Measurements from ENCODE around the gene STYK1. TPM values are rescaled to one million over a fixed set of nuclear protein-coding genes. Genes with fewer than 3 reads are reported as not detected.
"Not testable (repeated sequence)": the region's sequence is repeated elsewhere in the genome, so short reads cannot be mapped to it uniquely, and the experiment has no call there.

STYK1 gene
- total RNA-seq, 2 experiments from 2014 or later = 0.60 to 0.71 TPM

DNA sequence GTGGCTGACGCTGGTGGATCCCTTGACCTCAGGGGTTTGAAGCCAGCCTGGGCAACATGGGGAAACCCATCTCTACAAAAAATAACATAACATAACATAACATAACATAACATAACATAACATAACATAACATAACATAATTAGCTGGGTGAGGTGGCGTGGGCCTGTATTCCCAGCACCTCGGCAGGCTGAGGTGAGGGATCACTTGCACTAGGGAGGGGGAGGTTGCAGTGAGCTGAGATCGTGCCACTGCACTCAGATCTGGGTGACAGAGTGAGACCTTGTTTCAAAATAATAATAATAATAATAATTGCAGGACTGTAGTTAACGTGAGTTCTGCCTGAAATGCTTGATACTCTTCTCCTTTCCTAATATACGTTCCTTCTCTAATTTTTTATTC, 61.7 kb downstream of the STYK1 start:
- CTCF ChIA-PET = interaction anchor here (1.3 kb wide), 1 partner anchor 114 kb away, joined by 3 read pairs; no protein-coding TSS in a partner anchor
- H3K4me3 Mint-ChIP-seq = peak overlapping the region; percentile 97
- H3K27me3 Mint-ChIP-seq = peaks cover 6% of the 10 kb centered on the region
- no peak for DNase-seq
- no peaks in the 10 kb centered on the region for H3K9me3 Mint-ChIP-seq
- POLR2A ChIA-PET = interaction anchor here (0.6 kb wide), 1 partner anchor 852 kb away, joined by 3 read pairs; no protein-coding TSS in a partner anchor
- H3K4me1 Mint-ChIP-seq = peaks cover 35% of the 10 kb centered on the region
- peaks cover 30% of the 10 kb centered on the region for H3K36me3 Mint-ChIP-seq (ENCODE audit: low read depth)
- peak overlapping the region; percentile 96 for H3K27ac Mint-ChIP-seq

DNA sequence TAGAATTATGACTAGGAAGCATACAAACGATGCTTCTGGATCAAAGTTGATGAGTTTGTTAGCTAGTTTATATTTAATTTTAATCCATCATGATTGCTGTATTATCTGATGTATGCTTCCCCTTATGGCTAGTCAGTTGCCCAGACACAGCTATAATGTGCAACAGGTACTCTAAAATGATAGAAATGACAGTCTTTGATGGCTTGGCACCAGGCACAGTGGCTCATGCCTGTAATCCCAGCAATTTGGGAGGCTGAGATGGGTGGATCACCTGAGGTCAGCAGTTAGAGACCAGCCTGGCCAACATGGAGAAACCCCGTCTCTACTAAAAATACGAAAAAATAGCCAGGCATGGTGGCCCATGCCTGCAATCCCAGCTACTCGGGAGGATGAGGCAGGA, 62.6 kb downstream of the STYK1 start:
- H3K4me1 Mint-ChIP-seq = peaks cover 35% of the 10 kb centered on the region
- H3K27ac Mint-ChIP-seq, H3K27me3 Mint-ChIP-seq, POLR2A ChIA-PET, H3K9me3 Mint-ChIP-seq, DNase-seq, H3K4me3 Mint-ChIP-seq: not testable (repeated sequence)
- CTCF ChIA-PET = interaction anchor here (0.6 to 1.3 kb wide), 3 partner anchors 114 to 376 kb away, joined by 3 read pairs; no protein-coding TSS in a partner anchor
- H3K36me3 Mint-ChIP-seq (ENCODE audit: low read depth) = peaks cover 35% of the 10 kb centered on the region

DNA sequence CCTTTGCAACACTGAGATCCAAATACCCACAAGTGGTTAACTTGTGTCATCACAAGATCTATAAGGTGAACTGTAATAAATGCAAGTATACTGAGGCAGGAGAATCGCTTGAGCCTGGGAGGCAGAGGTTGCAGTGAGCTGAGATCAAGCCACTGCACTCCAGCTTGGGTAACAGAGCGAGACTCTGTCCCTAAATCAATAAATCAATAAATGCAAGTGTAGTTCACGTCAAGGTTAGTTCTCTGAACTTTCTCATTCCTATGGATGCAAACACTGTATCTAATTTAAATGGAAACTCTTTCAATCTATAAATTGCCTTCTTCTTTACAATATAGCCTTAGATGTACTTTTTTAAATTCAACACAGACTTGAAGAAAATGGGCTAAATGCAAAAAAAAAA, 63.7 kb downstream of the STYK1 start:
- no peak for DNase-seq
- ChIA-PET CTCF (interaction anchor here (0.6 to 1.1 kb wide), 3 partner anchors 9 to 203 kb away, joined by 3 to 4 read pairs (median 3); no protein-coding TSS in a partner anchor), POLR2A (no interaction called here)
- H3K36me3 Mint-ChIP-seq (ENCODE audit: low read depth) = peaks cover 38% of the 10 kb centered on the region
- peaks cover 2% of the 10 kb centered on the region for H3K27me3 Mint-ChIP-seq
- no peaks in the 10 kb centered on the region for H3K9me3 Mint-ChIP-seq
- H3K4me3 Mint-ChIP-seq = no peak overlapping the region
- peak overlapping the region; percentile 3 for H3K27ac Mint-ChIP-seq
- H3K4me1 Mint-ChIP-seq = peaks cover 33% of the 10 kb centered on the region

DNA sequence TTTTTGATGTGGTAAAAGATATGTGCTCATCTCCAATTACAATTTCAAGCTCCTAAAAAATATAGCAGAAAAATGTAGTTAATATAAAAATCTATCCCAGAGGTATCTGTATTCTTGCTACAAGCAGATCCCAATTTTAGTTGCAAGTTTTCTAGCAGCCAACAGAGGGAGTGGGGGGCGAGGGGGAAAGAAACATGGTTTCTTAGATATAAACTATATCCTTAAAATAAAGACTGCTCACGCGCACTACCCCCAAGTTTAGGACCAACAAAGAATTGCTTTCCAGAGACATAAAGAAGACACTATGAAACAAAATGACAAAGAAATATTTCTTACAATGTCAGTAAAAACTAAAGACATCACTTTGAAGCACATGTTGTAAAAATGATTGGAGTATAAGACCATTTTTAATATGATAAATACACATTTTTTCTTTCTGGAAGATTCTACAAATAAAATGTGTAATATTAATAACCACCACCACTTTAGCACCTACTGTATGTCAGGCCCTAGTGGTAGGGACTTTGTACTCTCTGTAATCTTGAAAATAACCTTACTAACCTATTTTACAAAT, 65.9 kb downstream of the STYK1 start:
- H3K27me3 Mint-ChIP-seq = no peaks in the 10 kb centered on the region
- H3K27ac Mint-ChIP-seq = no peak overlapping the region
- CTCF ChIA-PET = interaction anchor here (0.6 to 1.4 kb wide), 2 partner anchors 67 to 88 kb away, joined by 3 to 4 read pairs; no protein-coding TSS in a partner anchor
- H3K9me3 Mint-ChIP-seq = no peaks in the 10 kb centered on the region
- no peak for DNase-seq
- POLR2A ChIA-PET = no interaction called here
- H3K36me3 Mint-ChIP-seq (ENCODE audit: low read depth) = peaks cover 38% of the 10 kb centered on the region
- H3K4me1 Mint-ChIP-seq = peaks cover 27% of the 10 kb centered on the region
- no peak overlapping the region for H3K4me3 Mint-ChIP-seq

DNA sequence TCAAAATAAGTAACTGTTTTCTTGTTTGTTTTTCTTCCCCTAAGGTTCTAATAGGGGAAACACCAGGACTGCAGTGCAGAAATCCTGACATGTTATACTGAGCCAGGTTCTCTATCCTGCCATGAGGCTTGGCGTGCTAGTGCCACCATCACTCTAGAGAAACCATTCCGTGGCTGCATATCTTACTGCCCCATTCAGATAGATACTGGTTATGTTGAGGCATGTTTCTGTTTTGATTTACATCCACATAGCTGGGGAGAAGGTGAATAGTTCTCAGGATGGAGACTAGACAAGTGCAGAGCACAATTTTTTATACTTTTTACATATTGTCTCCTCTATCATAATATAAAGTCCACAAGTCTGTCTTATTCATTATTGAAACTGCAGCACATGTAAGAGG, 72.0 kb downstream of the STYK1 start:
- POLR2A ChIA-PET = interaction anchor here (4.0 kb wide), 1 partner anchor 12 kb away, joined by 20 read pairs; the partner anchor contains the start of gene MAGOHB
- CTCF ChIA-PET = no interaction called here
- H3K4me3 Mint-ChIP-seq = no peak overlapping the region
- no peak overlapping the region for H3K27ac Mint-ChIP-seq
- DNase-seq = no peak
- H3K4me1 Mint-ChIP-seq = peaks cover 11% of the 10 kb centered on the region
- no peaks in the 10 kb centered on the region for H3K9me3 Mint-ChIP-seq
- no peaks in the 10 kb centered on the region for H3K27me3 Mint-ChIP-seq
- peaks cover 25% of the 10 kb centered on the region for H3K36me3 Mint-ChIP-seq (ENCODE audit: low read depth)

DNA sequence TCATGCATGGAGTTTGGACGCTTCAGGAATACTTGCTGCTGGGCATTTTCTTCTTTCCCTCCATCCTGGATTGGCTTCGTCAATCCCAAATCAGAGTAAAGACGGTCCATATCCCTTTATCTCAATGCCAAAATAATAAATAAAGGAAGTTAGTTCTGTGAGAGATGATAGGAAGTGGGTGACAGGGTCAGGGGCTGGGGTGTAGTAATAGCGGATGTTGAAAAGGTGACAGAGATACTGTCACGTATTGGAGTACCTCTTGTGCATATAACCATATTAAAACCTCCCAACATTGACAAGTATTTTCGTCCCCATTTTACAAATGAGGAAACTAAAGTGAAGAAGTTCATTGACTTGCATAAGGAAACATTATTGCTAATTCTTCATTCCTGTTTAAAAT, 72.9 kb downstream of the STYK1 start:
- Mint-ChIP-seq H3K36me3 (ENCODE audit: low read depth) (peaks cover 20% of the 10 kb centered on the region), H3K27ac (no peak overlapping the region)

DNA sequence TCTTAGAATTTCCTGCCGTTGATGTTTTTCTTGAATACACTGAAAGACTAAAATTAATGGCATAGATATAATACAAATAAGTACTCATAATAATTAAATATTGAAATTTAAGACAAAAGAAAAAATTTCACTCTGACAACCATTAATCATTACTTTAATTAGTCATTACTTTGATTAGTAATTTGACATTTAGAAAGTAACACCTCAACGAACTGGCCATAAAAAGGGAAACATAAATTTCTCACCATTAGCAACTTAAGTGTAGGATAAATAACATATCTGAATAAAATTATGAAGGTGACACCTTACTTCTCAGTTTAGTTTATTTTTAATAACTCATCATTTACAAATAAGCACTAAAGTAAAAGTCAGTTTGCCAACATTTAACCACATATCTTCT, 78.0 kb downstream of the STYK1 start:
- ChIA-PET POLR2A (no interaction called here), CTCF (no interaction called here)
- H3K27ac Mint-ChIP-seq = no peak overlapping the region
- no peak for DNase-seq
- no peaks in the 10 kb centered on the region for H3K4me1 Mint-ChIP-seq
- no peak overlapping the region for H3K4me3 Mint-ChIP-seq
- H3K27me3 Mint-ChIP-seq = no peaks in the 10 kb centered on the region
- H3K9me3 Mint-ChIP-seq = no peaks in the 10 kb centered on the region
- H3K36me3 Mint-ChIP-seq (ENCODE audit: low read depth) = peaks cover 25% of the 10 kb centered on the region

More for the DNA sequence above, 72.9 kb downstream of the STYK1 start:
- DNase-seq = no peak
- Mint-ChIP-seq H3K4me3 (no peak overlapping the region), H3K4me1 (peaks cover 11% of the 10 kb centered on the region), H3K27me3 (no peaks in the 10 kb centered on the region), H3K9me3 (no peaks in the 10 kb centered on the region)
- CTCF ChIA-PET = no interaction called here
- POLR2A ChIA-PET = interaction anchor here (4.0 kb wide), 1 partner anchor 13 kb away, joined by 20 read pairs; the partner anchor contains the start of gene MAGOHB

DNA sequence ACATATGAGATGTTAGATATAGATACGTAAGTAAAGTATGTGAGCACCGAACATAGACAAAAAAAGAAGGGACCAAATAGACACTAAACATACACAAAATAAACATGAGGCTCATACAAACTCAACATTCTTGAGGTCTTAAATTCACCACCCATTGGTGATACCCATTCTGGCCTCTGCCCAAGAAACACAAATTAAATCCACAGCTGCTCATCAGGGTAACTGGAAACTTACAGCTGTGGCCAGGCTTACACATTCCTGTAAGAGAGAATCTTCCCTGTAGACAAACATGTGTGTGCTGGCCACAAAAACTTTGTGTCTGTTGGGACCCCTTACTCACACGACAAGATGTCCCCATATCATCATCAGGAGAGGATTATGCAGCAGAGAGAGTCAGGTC, 82.9 kb downstream of the STYK1 start:
- H3K36me3 Mint-ChIP-seq (ENCODE audit: low read depth) = peaks cover 34% of the 10 kb centered on the region
- no peak for DNase-seq
- ChIA-PET POLR2A (no interaction called here), CTCF (no interaction called here)
- no peak overlapping the region for H3K4me3 Mint-ChIP-seq
- H3K27me3 Mint-ChIP-seq = no peaks in the 10 kb centered on the region
- no peaks in the 10 kb centered on the region for H3K4me1 Mint-ChIP-seq
- no peak overlapping the region for H3K27ac Mint-ChIP-seq
- H3K9me3 Mint-ChIP-seq = no peaks in the 10 kb centered on the region

DNA sequence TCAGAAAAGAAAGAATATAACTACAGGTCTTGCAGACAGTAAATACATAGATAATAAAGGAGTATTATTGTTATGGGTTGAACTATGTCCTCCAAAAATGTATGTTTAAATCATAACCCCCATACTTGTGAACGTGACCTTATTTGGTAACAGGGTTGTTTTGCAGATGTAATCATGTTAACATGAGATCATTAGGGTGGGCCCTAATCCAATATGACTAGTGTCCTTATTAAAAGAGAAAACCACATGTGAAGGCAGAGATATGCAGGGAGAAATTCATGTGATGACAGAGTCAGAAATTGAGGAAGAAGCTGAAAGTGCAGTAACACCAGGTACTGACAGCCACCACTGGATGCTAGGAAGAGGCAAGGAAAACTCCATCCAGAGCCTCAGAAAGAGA, 89.4 kb downstream of the STYK1 start:
- H3K9me3 Mint-ChIP-seq = peaks cover 17% of the 10 kb centered on the region
- peaks cover 38% of the 10 kb centered on the region for H3K36me3 Mint-ChIP-seq (ENCODE audit: low read depth)
- POLR2A ChIA-PET = no interaction called here
- no peak overlapping the region for H3K4me3 Mint-ChIP-seq
- peaks cover 1% of the 10 kb centered on the region for H3K4me1 Mint-ChIP-seq
- no peak overlapping the region for H3K27ac Mint-ChIP-seq
- no peak for DNase-seq
- CTCF ChIA-PET = interaction anchor here (0.6 kb wide), 1 partner anchor 22 kb away, joined by 3 read pairs; no protein-coding TSS in a partner anchor
- no peaks in the 10 kb centered on the region for H3K27me3 Mint-ChIP-seq

DNA sequence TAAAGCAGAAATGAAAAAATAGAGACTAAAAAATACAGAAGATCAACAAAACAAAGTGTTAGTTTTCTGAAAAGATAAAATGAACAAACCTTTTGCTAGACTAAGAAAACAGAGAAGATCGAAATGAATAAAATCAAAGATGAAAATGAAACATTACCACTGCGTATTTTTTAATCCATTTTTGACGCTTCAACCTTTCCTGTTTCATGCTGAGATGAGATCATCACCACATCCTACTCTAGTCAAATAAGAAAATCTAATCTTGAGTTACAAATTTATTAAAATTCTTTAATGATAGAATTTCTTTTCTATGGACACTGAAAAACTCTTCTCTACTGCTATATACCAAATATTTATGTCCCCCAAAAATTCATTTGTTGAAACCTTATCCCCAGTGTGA, 91.1 kb downstream of the STYK1 start:
- no peak overlapping the region for H3K27ac Mint-ChIP-seq
- ChIA-PET CTCF (no interaction called here), POLR2A (no interaction called here)
- H3K9me3 Mint-ChIP-seq = peaks cover 17% of the 10 kb centered on the region
- H3K4me3 Mint-ChIP-seq = no peak overlapping the region
- DNase-seq = no peak
- H3K4me1 Mint-ChIP-seq = peaks cover 1% of the 10 kb centered on the region
- no peaks in the 10 kb centered on the region for H3K27me3 Mint-ChIP-seq
- peaks cover 32% of the 10 kb centered on the region for H3K36me3 Mint-ChIP-seq (ENCODE audit: low read depth)

DNA sequence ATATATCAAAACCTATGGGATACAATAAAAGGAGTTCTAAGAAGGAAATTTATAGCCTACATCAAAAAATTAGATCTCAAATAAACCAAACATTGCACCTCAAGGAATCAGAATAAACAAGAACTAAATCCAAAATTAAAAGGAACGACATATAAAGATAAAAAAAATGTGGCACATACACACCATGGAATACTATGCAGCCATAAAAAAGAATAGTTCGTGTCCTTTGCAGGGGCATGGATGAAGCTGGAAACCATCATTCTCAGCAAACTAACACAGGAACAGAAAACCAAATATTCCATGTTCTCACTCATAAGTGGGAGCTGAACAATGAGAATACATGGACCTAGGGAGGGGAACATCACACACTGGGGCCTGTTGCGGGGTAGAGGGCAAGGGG, 91.7 kb downstream of the STYK1 start:
- Mint-ChIP-seq H3K9me3 (peaks cover 17% of the 10 kb centered on the region), H3K36me3 (ENCODE audit: low read depth) (peaks cover 28% of the 10 kb centered on the region)
- H3K4me1 Mint-ChIP-seq, DNase-seq, H3K27ac Mint-ChIP-seq, POLR2A ChIA-PET, CTCF ChIA-PET, H3K27me3 Mint-ChIP-seq, H3K4me3 Mint-ChIP-seq: not testable (repeated sequence)

DNA sequence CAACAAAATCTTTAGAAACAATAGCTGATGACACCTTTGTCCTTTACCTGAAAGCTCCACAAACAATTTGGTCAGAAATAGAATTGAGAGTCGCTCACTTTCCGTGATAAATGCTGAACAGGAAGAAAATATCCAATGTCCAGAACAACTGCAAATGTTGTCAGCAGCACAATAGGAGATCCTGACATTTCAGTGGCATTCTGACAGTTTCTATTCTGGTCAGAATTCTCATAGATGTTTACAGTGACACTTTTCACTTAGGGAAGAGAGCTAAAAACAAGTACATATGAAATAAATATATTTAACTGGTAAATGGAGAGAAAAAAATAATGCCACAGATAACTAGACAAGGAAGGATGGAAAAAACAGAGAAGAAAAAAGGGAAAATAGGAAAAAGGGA, 99.5 kb downstream of the STYK1 start:
- no peak overlapping the region for H3K4me3 Mint-ChIP-seq
- no peaks in the 10 kb centered on the region for H3K9me3 Mint-ChIP-seq
- POLR2A ChIA-PET = no interaction called here
- H3K27ac Mint-ChIP-seq = no peak overlapping the region
- no peaks in the 10 kb centered on the region for H3K36me3 Mint-ChIP-seq (ENCODE audit: low read depth)
- CTCF ChIA-PET = no interaction called here
- DNase-seq = no peak
- no peaks in the 10 kb centered on the region for H3K4me1 Mint-ChIP-seq
- H3K27me3 Mint-ChIP-seq = peaks cover 5% of the 10 kb centered on the region

DNA sequence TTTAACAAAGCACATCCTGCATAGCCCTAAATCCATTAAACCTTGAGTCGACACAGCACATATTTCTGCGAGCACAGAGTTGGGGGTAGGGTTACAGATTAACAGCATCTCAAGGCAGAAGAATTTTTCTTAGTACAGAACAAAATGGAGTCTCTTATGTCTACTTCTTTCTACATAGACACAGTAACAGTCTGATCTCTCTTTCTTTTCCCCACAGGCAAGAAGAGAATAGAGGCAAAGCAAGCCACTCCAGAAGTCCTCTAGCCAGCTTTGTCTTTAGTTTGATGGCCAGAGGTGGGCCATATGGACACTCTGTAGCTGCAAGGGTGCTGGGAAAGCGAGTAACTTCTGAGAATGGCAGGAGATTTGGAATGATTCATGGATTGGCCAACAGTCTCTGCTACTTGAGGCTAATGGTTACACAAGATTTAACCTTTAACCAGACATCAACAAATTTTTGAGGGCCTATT, 101.8 kb downstream of the STYK1 start:
- POLR2A ChIA-PET = not testable (repeated sequence)

DNA sequence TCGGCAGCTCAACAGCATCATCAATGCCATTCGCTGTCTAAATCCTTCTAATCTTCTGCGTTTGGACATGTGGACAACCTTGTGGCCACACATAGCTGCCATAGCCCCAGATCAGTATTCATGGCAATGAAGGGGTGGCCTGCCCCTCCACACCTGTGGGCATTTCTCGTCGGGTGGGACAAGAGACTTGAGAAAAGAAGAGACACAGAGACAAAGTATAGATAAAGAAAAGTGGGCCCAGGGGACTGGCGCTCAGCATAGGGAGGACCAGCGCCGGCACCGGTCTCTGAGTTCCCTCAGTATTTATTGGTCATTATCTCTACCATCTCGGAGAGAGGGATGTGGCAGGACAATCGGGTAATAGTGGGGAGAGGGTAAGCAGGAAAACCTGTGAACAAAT, 102.7 kb downstream of the STYK1 start:
- Mint-ChIP-seq H3K9me3 (no peaks in the 10 kb centered on the region), H3K27me3 (peaks cover 16% of the 10 kb centered on the region), H3K27ac (no peak overlapping the region), H3K36me3 (ENCODE audit: low read depth) (no peaks in the 10 kb centered on the region), H3K4me1 (no peaks in the 10 kb centered on the region), H3K4me3 (no peak overlapping the region)
- CTCF ChIA-PET = interaction anchor here (1.3 kb wide), 1 partner anchor 126 kb away, joined by 3 read pairs; no protein-coding TSS in a partner anchor
- POLR2A ChIA-PET = no interaction called here
- no peak for DNase-seq

More for the DNA sequence above, 101.8 kb downstream of the STYK1 start:
- CTCF ChIA-PET; H3K4me1 Mint-ChIP-seq; H3K4me3 Mint-ChIP-seq; H3K36me3 Mint-ChIP-seq (ENCODE audit: low read depth); DNase-seq; H3K9me3 Mint-ChIP-seq; H3K27ac Mint-ChIP-seq: not testable (repeated sequence)
- peaks cover 11% of the 10 kb centered on the region for H3K27me3 Mint-ChIP-seq
